GM12801 (cell line): ENCODE results near the gene ST6GALNAC3.

Experiments
- CTCF ChIP-seq: IDR thresholded peaks from one replicate; pipeline ENCODE4 v1.5.1; 2011; ENCODE audit warnings: control low read depth; ENCODE audit not compliant: insufficient read length; ENCODE audit errors: extremely low read depth

The ST6GALNAC3 gene

GRCh38 chr1:76074321-76075187 is at the start of gene ST6GALNAC3:
Gene ST6GALNAC3 (plus strand): TSS chr1:76074746.
- TF ChIP-seq CTCF: no peak

DNA sequence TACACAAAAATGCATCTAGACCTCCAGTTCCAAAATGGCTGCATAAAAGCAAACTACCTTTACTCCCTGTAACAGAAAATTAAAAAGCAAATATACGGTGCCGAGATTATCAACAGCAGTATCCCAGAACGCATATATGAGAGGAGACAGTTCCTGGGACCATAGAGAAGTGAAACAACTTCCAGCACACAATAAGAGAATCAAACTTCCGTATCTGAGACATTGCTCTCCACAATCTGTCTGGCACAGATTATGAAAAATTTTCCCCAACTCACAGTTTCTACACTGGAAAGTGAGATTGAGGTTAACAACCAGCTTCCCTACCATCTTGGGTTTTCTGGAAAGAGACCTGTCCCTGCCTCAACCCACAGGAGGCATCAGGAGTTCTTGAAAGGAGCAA is 47.2 kb upstream of the ST6GALNAC3 start:
- TF ChIP-seq CTCF: no peak

GRCh38 chr1:76029331-76029730 is 45.2 kb upstream of the ST6GALNAC3 start:
- TF ChIP-seq CTCF: no peak

GRCh38 chr1:76031496-76031895 is 43.0 kb upstream of the ST6GALNAC3 start:
- TF ChIP-seq CTCF: no peak

- no peak for TF ChIP-seq CTCF
Observed at GRCh38 chr1:76033800-76034475, 40.6 kb upstream of the ST6GALNAC3 start.

GRCh38 chr1:76035053-76035452 is 39.5 kb upstream of the ST6GALNAC3 start:
- no peak for TF ChIP-seq CTCF

DNA sequence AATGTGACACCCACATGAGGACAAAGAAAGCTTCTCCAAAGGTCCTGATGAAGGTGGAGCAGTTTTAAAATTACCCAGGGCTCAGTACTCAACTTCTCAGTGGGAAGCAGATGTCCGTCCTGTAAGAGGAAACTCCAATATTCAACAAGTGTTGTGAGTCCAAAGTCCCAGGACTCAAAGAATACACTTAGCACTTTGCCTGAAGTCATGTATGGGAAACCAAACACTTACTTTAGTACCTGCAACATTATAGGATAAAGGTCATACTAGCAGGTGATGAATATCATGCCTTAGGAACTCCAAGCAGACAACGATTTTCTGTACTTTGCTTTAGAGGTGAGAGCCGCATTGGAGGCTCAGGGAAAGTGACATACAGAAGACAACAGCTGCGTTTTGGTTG is 37.2 kb upstream of the ST6GALNAC3 start:
- TF ChIP-seq CTCF: no peak
